HCEC 1CT (cell line): ENCODE results near the gene ZNF235.
"Not testable (repeated sequence)": the region's sequence is repeated elsewhere in the genome, so short reads cannot be mapped to it uniquely, and the experiment has no call there.

Experiments used
- DNase-seq: peaks from one replicate; pipeline ENCODE4 v3.0.0-alpha.2; 2017

The ZNF235 gene

DNA sequence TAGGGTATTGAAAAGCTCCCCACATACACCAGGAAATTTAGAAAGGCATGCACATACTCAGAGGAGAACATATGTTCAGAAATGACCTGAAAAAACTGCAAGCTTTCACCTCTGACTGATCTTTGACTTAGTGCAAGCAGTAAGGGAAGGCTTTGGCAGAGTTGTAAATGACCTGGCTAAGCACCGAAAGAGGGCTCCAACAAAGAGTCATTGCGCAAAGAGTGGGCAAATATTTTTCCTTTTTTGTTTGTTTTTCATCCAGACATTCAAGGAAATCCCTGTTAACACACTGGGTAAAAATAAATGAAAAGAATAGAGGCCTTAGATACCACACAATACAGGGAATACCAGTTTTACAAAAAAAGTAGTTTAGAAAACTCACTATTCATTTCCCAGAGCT is 50.3 kb downstream of the ZNF235 start:
- DNase-seq: no peak

GRCh38 chr19:44253392-44253791 is 51.4 kb downstream of the ZNF235 start:
- not testable (repeated sequence) for DNase-seq

DNA sequence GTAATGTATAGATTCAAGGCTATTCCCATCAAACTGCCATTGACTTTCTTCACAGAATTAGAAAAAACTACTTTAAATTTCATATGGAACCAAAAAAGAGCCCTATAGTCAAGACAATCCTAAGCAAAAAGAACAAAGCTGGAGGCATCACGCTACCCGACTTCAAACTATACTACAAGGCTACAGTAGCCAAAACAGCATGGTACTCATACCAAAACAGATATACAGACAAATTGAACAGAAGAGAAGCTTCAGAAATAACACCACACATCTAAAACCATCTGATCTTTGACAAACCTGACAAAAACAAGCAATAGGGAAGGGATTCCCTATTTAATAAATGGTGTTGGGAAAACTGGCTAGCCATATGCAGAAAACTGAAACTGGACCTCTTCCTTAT is 52.5 kb downstream of the ZNF235 start:
- DNase-seq: not testable (repeated sequence)

DNA sequence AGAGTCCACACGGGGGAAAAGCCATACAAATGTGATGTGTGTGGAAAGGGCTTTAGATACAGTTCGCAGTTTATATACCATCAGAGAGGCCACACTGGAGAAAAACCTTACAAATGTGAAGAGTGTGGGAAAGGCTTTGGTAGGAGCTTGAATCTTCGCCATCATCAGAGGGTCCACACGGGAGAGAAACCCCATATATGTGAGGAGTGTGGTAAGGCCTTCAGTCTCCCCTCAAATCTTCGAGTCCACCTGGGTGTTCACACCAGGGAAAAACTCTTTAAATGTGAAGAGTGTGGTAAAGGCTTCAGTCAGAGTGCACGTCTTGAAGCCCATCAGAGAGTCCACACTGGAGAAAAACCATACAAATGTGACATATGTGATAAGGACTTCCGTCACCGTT is 68.4 kb downstream of the ZNF235 start:
- no peak for DNase-seq
